GM20431 (cell line): ENCODE data around the gene KDELR1.

Source experiments
- in situ Hi-C: fragments of 300-500 bp; cut with MseI, MboI; formaldehyde crosslinking; loops from one replicate; pipeline ENCODE4 v1.15.0; 2020; ENCODE audit warnings: low sequenced_read_pairs; ENCODE audit not compliant: unreplicated experiment

Gene KDELR1

GRCh38 chr19:48348737-48349136 lies 42.6 kb downstream of the KDELR1 start:
- in situ Hi-C loops: no loop called here

- in situ Hi-C loops: no loop called here
These were observed 43.3 kb downstream of the KDELR1 start for GRCh38 chr19:48348045-48348444.

- in situ Hi-C loops: no loop called here
These were observed 45.2 kb downstream of the KDELR1 start for GRCh38 chr19:48346191-48346590.

- in situ Hi-C loops: no loop called here
These were observed 46.5 kb downstream of the KDELR1 start for GRCh38 chr19:48344892-48345291.

- in situ Hi-C loops: no loop called here
These were observed 48.4 kb downstream of the KDELR1 start for GRCh38 chr19:48342841-48343540.

- in situ Hi-C loops: no loop called here
These were observed 49.0 kb downstream of the KDELR1 start for GRCh38 chr19:48342414-48342738.

- in situ Hi-C loops: no loop called here
These were observed 49.6 kb downstream of the KDELR1 start for GRCh38 chr19:48341515-48342413.

GRCh38 chr19:48340995-48341394 lies 50.4 kb downstream of the KDELR1 start:
- in situ Hi-C loops: no loop called here

- in situ Hi-C loops: no loop called here
These were observed 52.4 kb downstream of the KDELR1 start for GRCh38 chr19:48338802-48339503.

- in situ Hi-C loops: no loop called here
These were observed 53.0 kb downstream of the KDELR1 start for GRCh38 chr19:48338253-48338755.

- in situ Hi-C loops: no loop called here
These were observed 57.6 kb downstream of the KDELR1 start for GRCh38 chr19:48333467-48334384.

GRCh38 chr19:48332662-48333466 lies 58.5 kb downstream of the KDELR1 start:
- in situ Hi-C loops: no loop called here
